Prostate gland (tissue), 2 donors: ENCODE results near the gene GLS. TPM values are rescaled to one million over a fixed set of nuclear protein-coding genes. Genes with fewer than 3 reads are reported as not detected.
"Not testable (repeated sequence)": the region's sequence is repeated elsewhere in the genome, so short reads cannot be mapped to it uniquely, and the experiment has no call there.

Experiments used
- DNase-seq: peaks from one replicate; pipeline ENCODE4 v3.0.0-alpha.2; 2019; ENCODE audit warnings: low spot score
- H3K27ac ChIP-seq, 2 donors: fragments of 200-600 bp; sonication (generic); 2 replicates each; pipeline ENCODE4 v1.5.1; 2017 to 2019
- H3K27me3 ChIP-seq: fragments of 200-600 bp; sonication (generic); replicated peaks from 2 replicates; pipeline ENCODE4 v1.5.1; 2019; ENCODE audit not compliant: insufficient read depth
- H3K36me3 ChIP-seq, 2 donors: fragments of 200-600 bp; sonication (generic); 1 replicate in 1 of 2; 2 replicates in 1 of 2; pipeline versions ENCODE4 v1.5.1 to v1.8.1; 2017 to 2019
- H3K4me1 ChIP-seq: fragments of 200-600 bp; sonication (generic); replicated peaks from 2 replicates; pipeline ENCODE4 v1.5.1; 2019
- H3K4me3 ChIP-seq, 2 donors: fragments of 200-600 bp; sonication (generic); 2 replicates each; pipeline ENCODE4 v1.5.1; 2017 to 2019
- H3K9me3 ChIP-seq: fragments of 200-600 bp; sonication (generic); 2 replicates; pipeline ENCODE4 v1.5.1; 2017
- CTCF ChIP-seq, 4 experiments: fragments of 200-600 bp in 2 of 4; fragments of 450-650 bp in 2 of 4; sonication (generic) in 2 of 4; IDR thresholded peaks; 1 replicate in 3 of 4; 2 replicates in 1 of 4; pipeline ENCODE4 v1.5.1; 2016 to 2019; ENCODE audit warnings: antibody characterized with exemption in 4 of 4, mild to moderate bottlenecking in 2 of 4, moderate library complexity in 2 of 4
- POLR2A ChIP-seq: fragments of 450-650 bp; IDR thresholded peaks from one replicate; pipeline ENCODE4 v1.6.1; 2016; ENCODE audit warnings: antibody characterized with exemption, mild to moderate bottlenecking
- POLR2AphosphoS5 ChIP-seq: sonication (generic); formaldehyde crosslinking; IDR thresholded peaks from one replicate; pipeline ENCODE4 v1.6.1; 2017; ENCODE audit warnings: antibody characterized with exemption
- WGBS: methylation state at CpG from one replicate; pipeline ENCODE4 v1.1.5; 2018; 5-methylcytosine and 5-hydroxymethylcytosine counted together
- intact Hi-C: fragments of 100-400 bp; cut with DNase I; formaldehyde crosslinking; loops from one replicate; pipeline ENCODE4 v1.14.2; 2022
- total RNA-seq, 2 donors: library from RNA; depleted of rRNA; stranded (reverse); fragments of >200 nt; gene quantifications; one replicate each; pipeline ENCODE4 v1.1.0, GENCODE V29; 2016

The GLS gene
- total RNA-seq, 2 donors from 2014 or later: 30.6 to 74.9 TPM

DNA sequence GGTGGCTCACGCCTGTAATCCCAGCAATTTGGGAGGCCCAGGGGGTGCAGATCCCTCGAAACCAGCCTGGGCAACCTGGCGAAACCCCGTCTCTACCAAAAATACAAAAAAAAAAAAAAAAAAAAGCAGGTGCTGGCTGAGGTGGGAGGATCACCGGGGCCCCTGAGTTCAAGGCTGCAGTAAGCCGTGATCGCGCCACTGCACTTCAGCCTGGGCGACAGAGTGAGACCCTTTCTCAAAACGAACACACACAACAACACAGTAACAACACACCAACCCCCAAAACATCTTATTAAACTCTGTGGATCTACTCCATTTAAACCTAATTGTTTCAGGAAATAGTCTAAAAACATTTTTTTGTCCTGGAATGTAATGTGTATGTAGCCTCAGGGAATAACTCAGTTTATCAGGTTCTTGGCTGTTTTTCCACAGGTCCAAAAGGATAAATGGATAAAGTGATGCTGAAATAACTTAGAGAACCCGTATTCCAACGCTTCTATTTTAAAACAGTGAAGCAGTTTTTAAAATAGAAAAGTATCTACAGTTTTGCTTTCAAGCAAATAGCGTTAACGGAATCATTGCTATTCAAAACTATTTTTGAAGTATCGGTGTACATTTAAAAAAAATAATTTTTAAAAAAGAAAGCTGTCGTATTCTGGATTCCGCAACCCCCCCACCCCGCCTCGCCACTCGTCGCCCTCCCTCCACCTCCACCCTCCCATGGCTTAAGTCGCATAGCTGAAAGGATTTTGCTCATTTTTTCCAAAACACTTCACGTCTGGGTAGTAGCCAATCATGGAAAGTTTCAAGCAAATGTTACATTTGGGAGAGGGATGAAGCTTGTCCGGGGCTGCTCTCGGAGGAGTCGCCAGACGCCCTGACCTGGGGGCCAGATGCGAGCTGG is 895 bp upstream of the GLS start:
- 39% methylated on average over 28 of the region's 28 CpGs for WGBS
- H3K9me3 ChIP-seq: no peaks in the 10 kb centered on the region
- TF ChIP-seq POLR2AphosphoS5 (no peak), CTCF (IDR thresholded peaks at IDR 0.05) (no peak), POLR2A (no peak)
- intact Hi-C loops: loop anchor here (5.0 kb wide), 1 partner anchor 133 kb away; the partner anchor contains the start of gene STAT1
- H3K27me3 ChIP-seq: no peaks in the 10 kb centered on the region
- no peak for DNase-seq
- peak overlapping the region; percentile 83 to 94 for H3K4me3 ChIP-seq
- H3K27ac ChIP-seq: peak overlapping the region; percentile 92 to 93
- H3K36me3 ChIP-seq: no peaks in the 10 kb centered on the region
- H3K4me1 ChIP-seq: peaks cover 3% of the 10 kb centered on the region

DNA sequence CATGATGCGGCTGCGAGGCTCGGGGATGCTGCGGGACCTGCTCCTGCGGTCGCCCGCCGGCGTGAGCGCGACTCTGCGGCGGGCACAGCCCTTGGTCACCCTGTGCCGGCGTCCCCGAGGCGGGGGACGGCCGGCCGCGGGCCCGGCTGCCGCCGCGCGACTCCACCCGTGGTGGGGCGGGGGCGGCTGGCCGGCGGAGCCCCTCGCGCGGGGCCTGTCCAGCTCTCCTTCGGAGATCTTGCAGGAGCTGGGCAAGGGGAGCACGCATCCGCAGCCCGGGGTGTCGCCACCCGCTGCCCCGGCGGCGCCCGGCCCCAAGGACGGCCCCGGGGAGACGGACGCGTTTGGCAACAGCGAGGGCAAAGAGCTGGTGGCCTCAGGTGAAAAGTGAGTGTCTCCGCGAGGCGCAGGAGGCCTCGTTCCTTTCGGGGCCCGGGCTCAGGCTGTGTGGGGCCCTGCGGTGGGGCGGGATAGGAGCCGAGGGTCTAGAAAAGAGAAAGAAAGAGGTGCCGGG is 520 bp downstream of the GLS start:
- TF ChIP-seq POLR2AphosphoS5 (no peak), POLR2A (no peak), CTCF (IDR thresholded peaks at IDR 0.05) (no peak)
- Histone ChIP-seq H3K4me3 (peak overlapping the region; percentile 83 to 94), H3K9me3 (no peaks in the 10 kb centered on the region), H3K4me1 (peaks cover 3% of the 10 kb centered on the region), H3K36me3 (no peaks in the 10 kb centered on the region), H3K27me3 (no peaks in the 10 kb centered on the region), H3K27ac (peak overlapping the region; percentile 92 to 93)
- no peak for DNase-seq
- WGBS: 0% methylated on average over 10 of the region's 60 CpGs
- intact Hi-C loops: loop anchor here (5.0 kb wide), 1 partner anchor 131 kb away; the partner anchor contains the start of gene STAT1

GRCh38 chr2:190881598-190882410 is 1.2 kb downstream of the GLS start:
- under 1% methylated on average over 38 of the region's 46 CpGs for WGBS
- TF ChIP-seq POLR2AphosphoS5 (peak; percentile 25), POLR2A (no peak)

DNA sequence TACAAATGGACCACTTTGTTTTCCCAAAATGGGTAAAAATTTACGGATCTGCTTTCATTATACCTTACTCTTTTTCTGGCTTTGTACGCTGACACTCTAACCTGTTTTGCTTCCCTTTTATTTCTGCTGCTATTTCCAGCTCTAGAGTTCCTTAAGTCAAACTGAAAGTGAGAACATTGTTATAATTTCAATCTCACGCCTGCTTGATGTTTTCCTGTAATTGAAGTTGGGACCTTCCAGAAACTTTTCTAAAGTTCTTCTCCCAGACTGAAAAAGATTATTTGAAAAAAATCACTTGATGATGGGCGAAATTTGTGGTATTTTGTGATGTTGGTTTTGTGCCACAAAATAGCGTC is 1.8 kb downstream of the GLS start:
- DNase-seq: no peak
- no peaks in the 10 kb centered on the region for H3K36me3 ChIP-seq
- no peaks in the 10 kb centered on the region for H3K27me3 ChIP-seq
- H3K4me3 ChIP-seq: peak overlapping the region; percentile 83 to 94
- no peak for TF ChIP-seq POLR2AphosphoS5
- intact Hi-C loops: loop anchor here (5.0 kb wide), 1 partner anchor 130 kb away; the partner anchor contains the start of gene STAT1
- peaks cover 3% of the 10 kb centered on the region for H3K4me1 ChIP-seq
- H3K27ac ChIP-seq: peak overlapping the region; percentile 92 to 93
- WGBS: 22% methylated on average over 5 of the region's 5 CpGs
- H3K9me3 ChIP-seq: no peaks in the 10 kb centered on the region

More at GRCh38 chr2:190881598-190882410, 1.2 kb downstream of the GLS start:
- H3K36me3 ChIP-seq: no peaks in the 10 kb centered on the region
- H3K27ac ChIP-seq: peak overlapping the region; percentile 92 to 93
- peak; percentile 40 for DNase-seq
- no peaks in the 10 kb centered on the region for H3K27me3 ChIP-seq
- intact Hi-C loops: loop anchor here (5.0 kb wide), 1 partner anchor 130 kb away; the partner anchor contains the start of gene STAT1
- peak overlapping the region; percentile 83 to 94 for H3K4me3 ChIP-seq
- H3K9me3 ChIP-seq: no peaks in the 10 kb centered on the region
- H3K4me1 ChIP-seq: peaks cover 3% of the 10 kb centered on the region

GRCh38 chr2:190882856-190883582 is 2.4 kb downstream of the GLS start:
- WGBS: 49% methylated on average over 4 of the region's 4 CpGs
- no peak for TF ChIP-seq POLR2AphosphoS5
- TF ChIP-seq POLR2A: no peak
- no peak for TF ChIP-seq CTCF (IDR thresholded peaks at IDR 0.05)
- H3K4me3 ChIP-seq: peak overlapping the region in 1 of 2 donors; percentile 94
- H3K27me3 ChIP-seq: no peaks in the 10 kb centered on the region
- H3K36me3 ChIP-seq: no peaks in the 10 kb centered on the region
- intact Hi-C loops: loop anchor here (5.0 kb wide), 1 partner anchor 129 kb away; the partner anchor contains the start of gene STAT1
- H3K9me3 ChIP-seq: no peaks in the 10 kb centered on the region
- peaks cover 3% of the 10 kb centered on the region for H3K4me1 ChIP-seq
- H3K27ac ChIP-seq: peak overlapping the region; percentile 92 to 93
- no peak for DNase-seq

- intact Hi-C loops, H3K9me3 ChIP-seq, H3K27me3 ChIP-seq, DNase-seq, H3K4me1 ChIP-seq, H3K36me3 ChIP-seq, H3K27ac ChIP-seq, H3K4me3 ChIP-seq: not testable (repeated sequence)
- 91% methylated on average over 6 of the region's 6 CpGs for WGBS
These were observed 5.2 kb downstream of the GLS start for GRCh38 chr2:190885844-190886243.
